Kasumi-1 (cell line): Measurements from ENCODE around the gene PRAC1.
A peak's percentile ranks its signal among the peaks of the same experiment; 100 is the strongest.

Source experiments
- DNase-seq, 2 experiments: peaks; one replicate each; lab custom pipeline; 2025; lab: John Stamatoyannopoulos, UW

Gene PRAC1

GRCh38 chr17:48704361-48705248, 17.7 kb downstream of the PRAC1 start:
- DNase-seq: no peak

DNA sequence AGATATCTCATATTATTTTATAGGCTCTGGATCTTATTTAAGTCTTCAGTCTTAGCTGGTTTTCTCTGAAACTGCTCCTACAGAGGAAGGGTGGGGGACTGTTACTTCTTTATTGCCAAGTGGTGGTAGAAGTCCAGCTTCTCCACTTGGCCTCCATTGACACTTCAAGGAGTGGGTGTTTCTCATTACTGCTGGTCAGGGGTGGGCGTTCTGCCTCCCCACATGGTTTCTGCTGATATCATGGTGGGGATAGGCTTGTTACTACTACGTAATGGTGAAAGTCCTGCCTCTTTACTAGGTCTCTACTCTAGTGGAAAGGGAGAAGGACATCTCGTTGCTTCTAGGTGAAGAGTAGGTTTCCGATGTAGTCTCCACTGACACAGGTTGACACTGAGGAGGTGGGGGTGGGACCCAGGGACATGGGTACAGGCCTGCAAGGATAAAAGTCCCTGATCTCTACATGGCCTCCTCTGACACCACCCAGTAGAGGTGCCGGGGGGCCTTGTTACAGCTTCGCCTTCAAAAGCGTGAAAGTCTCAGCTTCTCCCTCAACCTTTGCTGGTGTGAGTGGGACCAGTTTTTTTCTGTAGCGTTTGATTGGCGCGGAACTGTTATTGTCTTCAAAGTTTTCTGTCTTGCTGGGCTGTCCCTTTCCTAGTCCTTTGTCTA, 20.3 kb downstream of the PRAC1 start:
- no peak for DNase-seq

DNA sequence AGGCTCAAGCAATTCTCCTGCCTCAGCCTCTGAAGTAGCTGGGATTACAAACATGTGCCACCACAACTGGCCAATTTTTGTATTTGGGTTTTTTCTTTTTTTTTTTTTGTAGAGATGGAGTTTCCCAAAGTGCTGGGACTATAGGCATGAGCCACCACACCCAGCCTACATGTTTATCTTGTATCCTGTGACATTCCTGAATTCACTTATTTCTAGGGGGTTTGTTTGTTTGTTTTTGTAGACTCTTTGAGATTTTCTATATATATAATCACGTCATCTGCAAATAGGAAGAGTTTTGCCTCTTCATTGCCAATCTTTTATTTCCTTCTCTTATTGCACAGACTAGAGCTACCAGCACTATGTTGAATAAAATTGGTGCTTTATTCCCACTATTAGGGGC, 29.1 kb downstream of the PRAC1 start:
- DNase-seq: no peak

DNA sequence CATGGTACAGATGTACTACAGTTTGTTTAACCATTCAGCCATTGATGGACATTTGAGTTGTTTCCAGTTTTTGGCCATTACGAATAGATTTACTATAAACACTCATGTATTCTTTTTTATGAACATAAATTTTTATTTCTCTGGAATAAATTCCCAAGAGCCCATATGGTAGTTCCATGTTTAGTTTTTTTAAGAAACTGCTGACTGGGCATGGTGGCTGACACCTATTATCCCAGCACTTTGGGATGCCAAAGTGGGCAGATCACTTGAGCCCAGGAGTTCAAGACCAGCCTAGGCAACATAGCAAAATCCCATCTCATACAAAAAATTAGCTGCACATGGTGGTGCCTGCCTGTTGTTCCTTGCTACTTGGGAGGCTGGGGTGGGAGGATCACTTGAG, 30.3 kb downstream of the PRAC1 start:
- DNase-seq: no peak

- DNase-seq: no peak
Measured at GRCh38 chr17:48690655-48691054, 31.7 kb downstream of the PRAC1 start.

- no peak for DNase-seq
Measured at GRCh38 chr17:48681609-48682008, 40.7 kb downstream of the PRAC1 start.

GRCh38 chr17:48679385-48680096, 42.8 kb downstream of the PRAC1 start:
- no peak for DNase-seq

DNA sequence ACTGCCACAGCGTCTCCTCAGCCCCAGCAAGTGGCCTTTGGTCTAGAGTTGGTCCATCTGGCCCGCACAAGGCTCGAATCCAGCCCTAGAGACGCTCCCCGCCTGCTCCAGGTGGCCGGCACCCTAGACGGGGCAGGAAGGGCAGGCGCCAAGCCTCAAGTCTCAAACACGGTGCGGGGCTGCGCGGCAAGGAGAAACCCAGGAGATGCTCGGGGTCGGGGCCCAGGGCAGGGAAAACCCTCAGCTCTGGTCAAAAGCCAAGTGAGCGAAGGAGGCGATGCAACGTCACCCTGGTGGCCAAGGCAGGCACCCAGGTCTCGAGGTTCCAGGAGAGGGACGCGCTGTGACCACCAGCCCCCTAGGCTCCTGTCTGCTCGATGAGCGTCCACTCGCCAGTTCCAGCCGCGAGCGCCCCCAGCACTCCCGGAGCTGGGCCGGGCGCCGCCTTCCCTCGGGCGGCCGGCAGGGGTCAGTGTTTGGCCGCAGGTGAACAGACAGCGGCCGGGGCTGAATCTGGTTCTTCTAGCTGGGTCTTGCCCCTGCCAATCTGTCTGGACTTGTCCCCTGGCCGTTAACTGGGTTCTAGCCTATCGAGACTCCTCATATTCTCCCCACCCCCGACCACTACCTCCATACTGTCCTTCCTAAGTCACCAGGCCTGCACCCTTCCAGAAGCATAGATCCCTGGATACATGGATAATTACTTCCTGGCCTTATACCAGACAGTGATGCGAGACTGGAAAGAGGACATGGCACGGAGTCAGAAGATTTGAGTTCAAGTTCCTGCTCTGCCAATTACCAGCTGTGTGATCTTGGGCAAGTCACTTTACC, 44.0 kb downstream of the PRAC1 start:
- DNase-seq: peak; percentile 41 to 66

GRCh38 chr17:48676963-48677558, 45.3 kb downstream of the PRAC1 start:
- DNase-seq: no peak

- no peak for DNase-seq
Measured at GRCh38 chr17:48672340-48672739, 50.0 kb downstream of the PRAC1 start.
